ENCODE results near the gene CCL4. TPM values are rescaled to one million over a fixed set of nuclear protein-coding genes. Genes with fewer than 3 reads are reported as not detected.

The CCL4 gene
- total RNA-seq, 1 donor from 2014 or later, result not detected

GRCh38 chr17:36144014-36144413, 40.4 kb downstream of the CCL4 start:
- DNase-seq (ENCODE audit: low read depth in 2 of 2), result no peak

GRCh38 chr17:36144981-36145729, 41.5 kb downstream of the CCL4 start:
- DNase-seq (ENCODE audit: low read depth in 2 of 2), result no peak

DNA sequence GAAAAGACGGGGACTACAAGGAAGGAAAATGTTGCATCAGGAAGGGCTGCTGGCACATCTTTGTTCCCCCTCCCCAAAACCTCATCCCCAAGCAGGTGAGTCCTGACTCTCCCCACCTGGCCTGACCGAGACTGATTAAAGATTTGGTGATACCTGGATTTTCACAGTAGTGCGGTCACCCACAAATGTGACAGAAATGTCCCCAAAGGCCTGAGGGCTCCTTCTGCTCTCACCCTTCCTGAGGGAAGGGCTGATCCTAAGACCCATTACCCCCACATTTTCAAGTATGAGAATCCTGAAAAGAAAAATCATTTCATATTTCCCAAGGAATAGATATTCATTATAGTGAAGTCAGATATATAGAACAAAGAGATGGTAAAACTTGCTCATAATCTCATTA, 44.0 kb downstream of the CCL4 start:
- no peak for DNase-seq (ENCODE audit: low read depth in 2 of 2)

- DNase-seq (ENCODE audit: low read depth in 2 of 2), result peak; percentile 40 to 59
Measured at GRCh38 chr17:36148559-36149295, 45.1 kb downstream of the CCL4 start.

DNA sequence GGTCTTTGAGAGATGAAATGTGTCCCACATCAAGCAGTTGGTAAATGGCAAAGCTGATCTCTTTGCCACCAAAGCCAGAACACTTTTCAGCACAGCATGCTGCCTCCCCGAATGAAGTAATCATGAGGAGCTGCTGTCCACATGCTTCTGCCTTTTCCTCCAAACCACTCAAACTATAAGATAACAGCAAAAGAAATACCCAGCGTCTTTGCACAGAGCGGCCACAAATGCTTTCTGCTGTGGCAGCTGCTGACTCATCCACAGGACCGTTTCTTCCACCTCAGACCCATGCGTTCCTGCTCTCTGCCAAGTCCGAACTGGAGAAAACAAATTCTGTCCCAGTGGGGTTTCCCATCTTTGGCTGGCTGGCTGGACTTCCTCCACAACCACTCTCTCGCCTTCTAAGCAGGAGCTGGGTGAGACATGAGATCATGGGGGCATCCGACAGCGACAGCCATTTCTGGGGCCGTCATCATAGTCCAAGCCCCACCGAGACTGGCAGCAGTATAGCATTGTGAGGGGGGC, 45.7 kb downstream of the CCL4 start:
- DNase-seq (ENCODE audit: low read depth in 2 of 2), result no peak

DNA sequence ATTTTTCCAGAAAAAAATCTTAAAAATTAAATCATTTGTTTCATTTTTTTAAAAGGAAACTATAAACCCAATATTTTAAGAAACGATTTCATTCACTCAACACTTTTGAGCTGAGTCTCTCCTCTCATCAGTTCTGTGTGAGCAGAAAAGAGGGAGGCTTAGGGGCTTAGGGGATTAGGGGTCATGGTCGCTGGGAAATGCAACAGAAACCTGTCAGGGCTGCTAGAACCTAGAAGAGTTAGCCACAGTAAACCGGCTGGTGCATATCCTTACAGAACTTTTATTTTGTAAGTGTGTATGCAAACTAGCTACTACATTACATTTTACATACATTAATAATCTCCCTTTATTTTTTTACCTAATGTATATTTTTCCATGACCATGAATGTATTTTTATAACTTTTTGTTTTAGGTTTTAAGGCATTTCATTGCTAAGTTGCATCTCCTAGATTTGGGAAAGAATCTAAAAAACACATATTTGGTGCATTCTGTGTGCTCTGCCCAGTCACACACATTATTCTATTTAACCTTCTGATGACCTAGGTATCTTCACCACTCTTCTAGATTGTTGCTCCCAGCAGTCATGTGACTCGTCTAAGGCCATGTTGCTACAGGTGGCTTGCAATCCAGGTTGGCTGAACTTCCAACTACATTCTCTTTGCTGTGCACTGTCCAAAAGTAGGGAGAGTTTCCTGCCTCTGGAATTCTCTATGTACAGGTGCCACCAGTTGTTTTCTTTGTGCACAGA, 48.4 kb downstream of the CCL4 start:
- no peak for DNase-seq (ENCODE audit: low read depth in 2 of 2)

- no peak for DNase-seq (ENCODE audit: low read depth in 2 of 2)
Measured at GRCh38 chr17:36152639-36153120, 49.1 kb downstream of the CCL4 start.

DNA sequence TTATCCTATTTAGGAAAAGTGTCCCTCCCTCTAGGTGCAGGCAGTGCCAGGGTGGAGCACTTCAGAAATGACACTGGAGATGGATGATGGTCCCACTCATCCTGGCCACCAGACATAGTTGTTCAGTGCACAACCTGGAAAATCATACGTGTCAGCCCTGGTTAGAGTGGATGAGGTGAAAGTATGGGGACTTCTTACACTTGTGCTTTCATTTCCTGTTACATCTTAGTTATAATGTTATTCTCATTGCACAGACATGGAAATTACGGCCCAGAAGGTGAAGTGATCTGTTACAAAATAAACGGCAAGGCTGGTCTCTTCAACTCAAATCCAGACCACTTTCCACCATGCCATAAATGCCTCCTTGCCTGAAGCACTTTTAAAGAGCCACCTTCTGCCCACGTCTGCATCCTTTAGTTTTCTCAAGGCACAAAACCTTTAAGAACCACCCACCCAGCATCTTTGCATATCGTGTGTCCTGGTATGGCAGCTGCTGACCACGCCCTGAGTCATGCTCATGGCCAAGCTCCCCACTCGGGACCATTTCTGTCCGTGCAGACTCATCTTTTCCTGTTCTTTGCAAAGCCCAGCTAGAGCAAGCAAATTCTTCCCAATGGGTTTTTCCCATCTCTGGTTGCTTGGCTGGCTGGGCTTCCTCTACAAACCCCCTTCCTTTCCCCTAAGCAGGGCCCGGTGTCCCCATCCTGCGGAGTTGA, 50.4 kb downstream of the CCL4 start:
- DNase-seq (ENCODE audit: low read depth in 2 of 2), result no peak

Other genes starting within 250 kb of the CCL4 start
- not detected in 2 replicates for gene HEATR9, start 234.9 kb upstream of the CCL4 start, total RNA-seq
- 0.38 and 0.39 TPM in 2 replicates for gene CCL5, start 223.5 kb upstream of the CCL4 start, total RNA-seq
- 0.13 TPM in 1 of 2 replicates, not detected in the other for gene RDM1, start 173.1 kb upstream of the CCL4 start, total RNA-seq
- not detected in 2 replicates for gene LYZL6, start 160.1 kb upstream of the CCL4 start, total RNA-seq
- gene CCL16, start 122.3 kb upstream of the CCL4 start, total RNA-seq, result 0.13 and 0.38 TPM in 2 replicates
- gene CCL14, start 117.1 kb upstream of the CCL4 start, total RNA-seq, result 2.7 and 24.7 TPM in 2 replicates
- not detected in 2 replicates for gene CCL15, start 102.3 kb upstream of the CCL4 start, total RNA-seq
- 0.38 TPM in 1 of 2 replicates, not detected in the other for gene CCL23, start 85.9 kb upstream of the CCL4 start, total RNA-seq
- gene CCL18, start 39.6 kb upstream of the CCL4 start, total RNA-seq, result not detected in 2 replicates
- not detected in 2 replicates for gene CCL3, start 13.7 kb upstream of the CCL4 start, total RNA-seq
- gene TBC1D3B, start 72.8 kb downstream of the CCL4 start, total RNA-seq, result 0.64 and 2.0 TPM in 2 replicates
- gene CCL3L1, start 92.9 kb downstream of the CCL4 start, total RNA-seq, result not detected in 2 replicates
- not detected in 2 replicates for gene CCL4L2, start 107.2 kb downstream of the CCL4 start, total RNA-seq
- under 0.01 TPM in 1 of 2 replicates, not detected in the other for gene TBC1D3I, start 160.7 kb downstream of the CCL4 start, total RNA-seq
- gene TBC1D3G, start 220.1 kb downstream of the CCL4 start, total RNA-seq, result not detected in 2 replicates